ENCODE measurements around the gene CNTD1. TPM values are rescaled to one million over a fixed set of nuclear protein-coding genes. Genes with fewer than 3 reads are reported as not detected.

CNTD1 gene
- total and polyA plus RNA-seq, 2 experiments from 2014 or later: 1.1 TPM; not detected in 1

DNA sequence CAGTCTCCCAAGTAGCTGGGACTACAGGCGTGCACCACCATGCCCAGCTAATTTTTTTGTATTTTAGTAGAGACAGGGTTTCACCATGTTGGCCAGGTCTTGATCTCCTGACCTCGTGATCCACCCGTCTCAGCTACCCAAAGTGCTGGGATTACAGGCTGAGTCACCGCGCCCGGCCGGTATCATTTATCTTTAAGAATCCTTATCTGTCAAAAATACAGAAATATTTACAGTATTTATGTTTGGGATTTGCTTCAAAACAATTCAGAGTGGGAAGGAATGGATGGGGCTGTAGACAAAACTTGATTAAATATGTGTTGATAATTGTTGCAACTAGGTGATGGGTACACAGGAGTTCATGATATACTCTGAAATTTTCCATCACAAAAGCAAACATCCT lies 22.5 kb downstream of the CNTD1 start:
- H2AFZ ChIP-seq: no peak overlapping the region
- peaks cover 7% of the 10 kb centered on the region for H3K4me1 ChIP-seq (ENCODE audit: insufficient read depth)
- peaks cover 8% of the 10 kb centered on the region; the same call in 1 of the 2 replicates for H3F3A ChIP-seq (replicated peaks; ENCODE audit: low read depth)
- Mint-ChIP-seq H3K9me3 (no peaks in the 10 kb centered on the region), H3K27me3 (ENCODE audit: insufficient read depth, low read depth, poor library complexity) (peaks cover 3% of the 10 kb centered on the region), H3K4me3 (no peak overlapping the region), H3K27ac (no peak overlapping the region; the same call in 1 of the 2 replicates), H3K36me3 (ENCODE audit: low read depth) (peaks cover 49% of the 10 kb centered on the region), H3K4me1 (peaks cover 3% of the 10 kb centered on the region; the same call in 1 of the 3 replicates)
- TF ChIP-seq, protein P1, sequence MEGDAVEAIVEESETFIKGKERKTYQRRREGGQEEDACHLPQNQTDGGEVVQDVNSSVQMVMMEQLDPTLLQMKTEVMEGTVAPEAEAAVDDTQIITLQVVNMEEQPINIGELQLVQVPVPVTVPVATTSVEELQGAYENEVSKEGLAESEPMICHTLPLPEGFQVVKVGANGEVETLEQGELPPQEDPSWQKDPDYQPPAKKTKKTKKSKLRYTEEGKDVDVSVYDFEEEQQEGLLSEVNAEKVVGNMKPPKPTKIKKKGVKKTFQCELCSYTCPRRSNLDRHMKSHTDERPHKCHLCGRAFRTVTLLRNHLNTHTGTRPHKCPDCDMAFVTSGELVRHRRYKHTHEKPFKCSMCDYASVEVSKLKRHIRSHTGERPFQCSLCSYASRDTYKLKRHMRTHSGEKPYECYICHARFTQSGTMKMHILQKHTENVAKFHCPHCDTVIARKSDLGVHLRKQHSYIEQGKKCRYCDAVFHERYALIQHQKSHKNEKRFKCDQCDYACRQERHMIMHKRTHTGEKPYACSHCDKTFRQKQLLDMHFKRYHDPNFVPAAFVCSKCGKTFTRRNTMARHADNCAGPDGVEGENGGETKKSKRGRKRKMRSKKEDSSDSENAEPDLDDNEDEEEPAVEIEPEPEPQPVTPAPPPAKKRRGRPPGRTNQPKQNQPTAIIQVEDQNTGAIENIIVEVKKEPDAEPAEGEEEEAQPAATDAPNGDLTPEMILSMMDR (conservative IDR thresholded peaks at IDR 0.05; ENCODE audit: low read depth in 2 of 2): no peak
- TF ChIP-seq POLR2AphosphoS5 (IDR thresholded peaks at IDR 0.05; ENCODE audit: low read depth) (no peak), CREB1 (CRISPR knock-in tag; IDR thresholded peaks at IDR 0.05; ENCODE audit: low read depth) (no peak), JUNB (IDR thresholded peaks at IDR 0.05; ENCODE audit: unreplicated experiment) (no peak), EZH2 (IDR thresholded peaks at IDR 0.05; ENCODE audit: low read depth, unreplicated experiment) (no peak), STAT1 (IDR thresholded peaks at IDR 0.05; ENCODE audit: unreplicated experiment) (no peak), NANOG (IDR thresholded peaks at IDR 0.05; ENCODE audit: borderline replicate concordance) (no peak), EZH2phosphoT487 (IDR thresholded peaks at IDR 0.05; ENCODE audit: unreplicated experiment) (no peak)
- TF ChIP-seq, protein P2, sequence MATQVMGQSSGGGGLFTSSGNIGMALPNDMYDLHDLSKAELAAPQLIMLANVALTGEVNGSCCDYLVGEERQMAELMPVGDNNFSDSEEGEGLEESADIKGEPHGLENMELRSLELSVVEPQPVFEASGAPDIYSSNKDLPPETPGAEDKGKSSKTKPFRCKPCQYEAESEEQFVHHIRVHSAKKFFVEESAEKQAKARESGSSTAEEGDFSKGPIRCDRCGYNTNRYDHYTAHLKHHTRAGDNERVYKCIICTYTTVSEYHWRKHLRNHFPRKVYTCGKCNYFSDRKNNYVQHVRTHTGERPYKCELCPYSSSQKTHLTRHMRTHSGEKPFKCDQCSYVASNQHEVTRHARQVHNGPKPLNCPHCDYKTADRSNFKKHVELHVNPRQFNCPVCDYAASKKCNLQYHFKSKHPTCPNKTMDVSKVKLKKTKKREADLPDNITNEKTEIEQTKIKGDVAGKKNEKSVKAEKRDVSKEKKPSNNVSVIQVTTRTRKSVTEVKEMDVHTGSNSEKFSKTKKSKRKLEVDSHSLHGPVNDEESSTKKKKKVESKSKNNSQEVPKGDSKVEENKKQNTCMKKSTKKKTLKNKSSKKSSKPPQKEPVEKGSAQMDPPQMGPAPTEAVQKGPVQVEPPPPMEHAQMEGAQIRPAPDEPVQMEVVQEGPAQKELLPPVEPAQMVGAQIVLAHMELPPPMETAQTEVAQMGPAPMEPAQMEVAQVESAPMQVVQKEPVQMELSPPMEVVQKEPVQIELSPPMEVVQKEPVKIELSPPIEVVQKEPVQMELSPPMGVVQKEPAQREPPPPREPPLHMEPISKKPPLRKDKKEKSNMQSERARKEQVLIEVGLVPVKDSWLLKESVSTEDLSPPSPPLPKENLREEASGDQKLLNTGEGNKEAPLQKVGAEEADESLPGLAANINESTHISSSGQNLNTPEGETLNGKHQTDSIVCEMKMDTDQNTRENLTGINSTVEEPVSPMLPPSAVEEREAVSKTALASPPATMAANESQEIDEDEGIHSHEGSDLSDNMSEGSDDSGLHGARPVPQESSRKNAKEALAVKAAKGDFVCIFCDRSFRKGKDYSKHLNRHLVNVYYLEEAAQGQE (IDR thresholded peaks at IDR 0.05; ENCODE audit: unreplicated experiment): no peak
- ATAC-seq (no peak), DNase-seq (ENCODE audit: low spot score) (no peak)
- H3K4me2 ChIP-seq: no peak overlapping the region
- no peak overlapping the region for H3K4me3 ChIP-seq
- H4K20me1 ChIP-seq (replicated peaks; ENCODE audit: insufficient read depth): peaks cover 16% of the 10 kb centered on the region
- H3K27ac ChIP-seq (ENCODE audit: low read depth): no peak overlapping the region
- H3K79me2 ChIP-seq (replicated peaks; ENCODE audit: insufficient read depth): peaks cover 13% of the 10 kb centered on the region
- no peaks in the 10 kb centered on the region for H3K9me2 ChIP-seq (ENCODE audit: insufficient read depth)
- H3K36me3 ChIP-seq (ENCODE audit: insufficient read depth): peaks cover 10% of the 10 kb centered on the region
- no peaks in the 10 kb centered on the region for H3K27me3 ChIP-seq (ENCODE audit: insufficient read depth)

DNA sequence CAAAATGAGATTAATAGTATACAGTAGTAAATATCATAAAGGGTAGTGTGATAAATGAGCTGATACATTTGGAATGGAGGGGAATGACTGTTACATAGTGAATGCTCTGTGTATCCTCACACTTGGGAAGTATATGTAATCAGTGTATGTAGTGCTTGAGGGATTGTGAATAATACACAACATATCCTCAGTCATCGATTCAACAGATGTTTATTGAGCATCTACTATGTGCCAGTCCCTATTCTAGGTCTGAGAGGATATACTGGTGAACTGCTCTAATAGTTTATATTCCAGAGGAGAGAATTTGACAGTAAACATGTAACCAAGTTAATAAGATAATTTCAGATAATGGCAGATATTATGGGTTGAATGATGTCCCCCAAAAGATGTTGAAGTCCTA lies 28.8 kb downstream of the CNTD1 start:
- H3K4me1 Mint-ChIP-seq: peaks cover 7% of the 10 kb centered on the region
- H3K4me3 Mint-ChIP-seq: no peak overlapping the region
- Histone ChIP-seq H3K36me3 (ENCODE audit: insufficient read depth) (no peaks in the 10 kb centered on the region), H4K20me1 (replicated peaks; ENCODE audit: insufficient read depth) (no peaks in the 10 kb centered on the region; the same call in 1 of the 2 replicates), H3F3A (replicated peaks; ENCODE audit: low read depth) (0 out of 2 replicates have a peak, but pooled peaks cover 6% of the 10 kb centered on the region), H3K79me2 (replicated peaks; ENCODE audit: insufficient read depth) (peaks cover 13% of the 10 kb centered on the region), H3K4me3 (no peak overlapping the region), H3K27ac (ENCODE audit: low read depth) (no peak overlapping the region), H3K4me2 (no peak overlapping the region), H3K4me1 (ENCODE audit: insufficient read depth) (peaks cover 12% of the 10 kb centered on the region), H3K9me2 (ENCODE audit: insufficient read depth) (no peaks in the 10 kb centered on the region), H2AFZ (no peak overlapping the region), H3K27me3 (ENCODE audit: insufficient read depth) (no peaks in the 10 kb centered on the region)
- no peak for ATAC-seq
- no peaks in the 10 kb centered on the region; the same call in 2 of the 3 replicates for H3K36me3 Mint-ChIP-seq (ENCODE audit: low read depth)
- no peak overlapping the region for H3K27ac Mint-ChIP-seq
- DNase-seq (ENCODE audit: low spot score): no peak
- H3K27me3 Mint-ChIP-seq (ENCODE audit: insufficient read depth, low read depth, poor library complexity): peaks cover 3% of the 10 kb centered on the region
- no peaks in the 10 kb centered on the region for H3K9me3 Mint-ChIP-seq
- TF ChIP-seq EZH2phosphoT487 (IDR thresholded peaks at IDR 0.05; ENCODE audit: unreplicated experiment): no peak
- TF ChIP-seq, protein P1 (conservative IDR thresholded peaks at IDR 0.05; ENCODE audit: low read depth in 2 of 2): no peak
- TF ChIP-seq CREB1 (CRISPR knock-in tag; IDR thresholded peaks at IDR 0.05; ENCODE audit: low read depth): no peak
- TF ChIP-seq, protein P3, sequence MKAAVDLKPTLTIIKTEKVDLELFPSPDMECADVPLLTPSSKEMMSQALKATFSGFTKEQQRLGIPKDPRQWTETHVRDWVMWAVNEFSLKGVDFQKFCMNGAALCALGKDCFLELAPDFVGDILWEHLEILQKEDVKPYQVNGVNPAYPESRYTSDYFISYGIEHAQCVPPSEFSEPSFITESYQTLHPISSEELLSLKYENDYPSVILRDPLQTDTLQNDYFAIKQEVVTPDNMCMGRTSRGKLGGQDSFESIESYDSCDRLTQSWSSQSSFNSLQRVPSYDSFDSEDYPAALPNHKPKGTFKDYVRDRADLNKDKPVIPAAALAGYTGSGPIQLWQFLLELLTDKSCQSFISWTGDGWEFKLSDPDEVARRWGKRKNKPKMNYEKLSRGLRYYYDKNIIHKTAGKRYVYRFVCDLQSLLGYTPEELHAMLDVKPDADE (IDR thresholded peaks at IDR 0.05): no peak
